Vagina (tissue), 2 donors: ENCODE measurements around the gene PIN4.

Experiments used
- CTCF ChIP-seq, 3 experiments: fragments of 450-650 bp in 2 of 3; fragments of 200-600 bp in 1 of 3; sonication (generic) in 1 of 3; IDR thresholded peaks; one replicate each; pipeline ENCODE4 v1.5.1; 2017 to 2019; ENCODE audit warnings: antibody characterized with exemption in 3 of 3, mild to moderate bottlenecking in 2 of 3, moderate library complexity in 2 of 3
- POLR2A ChIP-seq, 2 donors: fragments of 450-650 bp; IDR thresholded peaks; one replicate each; pipeline ENCODE4 v1.6.1; 2017; ENCODE audit warnings: antibody characterized with exemption in 2 of 2, mild to moderate bottlenecking in 2 of 2, moderate library complexity in 2 of 2
- POLR2AphosphoS5 ChIP-seq, 2 donors: sonication (generic); formaldehyde crosslinking; IDR thresholded peaks; one replicate each; pipeline ENCODE4 v1.9.0; 2017; ENCODE audit warnings: antibody characterized with exemption in 2 of 2, mild to moderate bottlenecking in 2 of 2, low read depth in 1 of 2; ENCODE audit not compliant: insufficient read depth in 1 of 2

GRCh38 chrX:72165551-72165950, 16.0 kb upstream of the PIN4 start:
- TF ChIP-seq CTCF (IDR thresholded peaks at IDR 0.05), result no peak
- no peak for TF ChIP-seq POLR2A (IDR thresholded peaks at IDR 0.05)
- TF ChIP-seq POLR2AphosphoS5 (IDR thresholded peaks at IDR 0.05; ENCODE audit: insufficient read depth in 1 of 2, low read depth in 1 of 2), result no peak
